HL-60/S4 treated with phorbol 12-myristate 13-acetate at 8.2 ng/mL for 4 days and 3 days (cell line): ENCODE results near the gene PSMG1.
"Not testable (repeated sequence)": the region's sequence is repeated elsewhere in the genome, so short reads cannot be mapped to it uniquely, and the experiment has no call there.

Source experiments
- in situ Hi-C: fragments of 300-500 bp; cut with MboI; formaldehyde crosslinking; loops from 2 replicates; pipeline ENCODE4 v1.15.0; 2022; ENCODE audit warnings: low sequenced_read_pairs

Gene PSMG1, protein sequence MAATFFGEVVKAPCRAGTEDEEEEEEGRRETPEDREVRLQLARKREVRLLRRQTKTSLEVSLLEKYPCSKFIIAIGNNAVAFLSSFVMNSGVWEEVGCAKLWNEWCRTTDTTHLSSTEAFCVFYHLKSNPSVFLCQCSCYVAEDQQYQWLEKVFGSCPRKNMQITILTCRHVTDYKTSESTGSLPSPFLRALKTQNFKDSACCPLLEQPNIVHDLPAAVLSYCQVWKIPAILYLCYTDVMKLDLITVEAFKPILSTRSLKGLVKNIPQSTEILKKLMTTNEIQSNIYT

DNA sequence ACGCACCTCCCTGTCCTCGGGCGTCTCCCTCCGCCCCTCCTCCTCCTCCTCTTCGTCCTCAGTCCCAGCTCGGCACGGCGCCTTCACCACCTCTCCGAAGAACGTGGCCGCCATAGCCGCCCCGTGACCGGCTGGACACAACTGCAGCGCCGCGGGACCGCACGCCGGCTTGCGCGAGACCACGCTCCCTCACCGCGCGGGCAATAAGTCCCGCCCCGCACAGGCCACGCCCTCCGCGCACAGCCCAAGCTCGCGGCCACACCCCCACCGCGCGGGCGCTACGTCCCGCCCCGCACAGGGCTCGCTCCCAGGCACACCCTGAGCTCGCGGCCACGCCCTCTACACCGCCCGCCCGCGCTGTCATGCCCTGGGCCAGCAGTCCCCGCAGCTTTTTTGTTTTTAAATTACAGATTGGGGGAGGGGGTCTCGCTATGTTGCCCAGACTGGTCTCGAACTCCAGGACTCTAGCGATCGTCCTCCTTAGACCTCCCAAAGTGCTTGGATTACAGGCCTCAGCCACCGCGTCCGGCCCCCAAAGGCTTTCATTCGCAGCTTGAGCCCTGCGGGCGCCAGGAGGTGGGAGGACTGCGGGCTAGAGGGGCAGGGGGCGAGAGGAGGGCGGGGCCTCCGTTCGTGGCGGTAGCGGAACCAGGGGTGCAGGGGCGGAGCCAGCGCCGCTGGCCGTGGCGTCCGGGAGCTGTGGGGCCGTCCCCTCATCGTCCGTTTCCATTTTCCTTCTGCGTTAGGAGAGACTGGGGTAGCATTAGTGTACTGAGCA, at the start of gene PSMG1:
Gene PSMG1 (minus strand): TSS at position 180 of the 778 bp plus-strand sequence. CDS start 66 bp downstream, at position 114.
- in situ Hi-C loops = no loop called here

DNA sequence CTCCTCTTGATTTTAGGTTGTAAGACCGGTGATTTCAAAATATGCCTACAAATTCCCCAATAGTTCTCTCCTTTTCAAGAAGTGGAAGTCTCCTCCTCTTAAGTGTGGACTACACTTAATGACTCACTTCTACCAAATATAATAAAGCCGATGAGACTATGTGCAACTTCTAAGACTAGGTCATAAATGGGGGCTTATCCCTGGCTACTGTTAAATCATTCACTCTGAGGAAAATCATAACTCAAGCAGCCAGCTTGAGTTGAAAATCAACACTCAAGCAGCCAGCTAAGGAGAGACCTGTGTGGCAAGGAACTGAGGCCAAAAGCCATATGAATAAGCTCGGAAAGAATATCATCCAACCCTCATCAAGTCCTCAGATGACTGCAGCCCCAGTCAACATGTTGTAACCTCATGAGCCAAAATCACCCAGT, 49.6 kb upstream of the PSMG1 start:
- in situ Hi-C loops = no loop called here

DNA sequence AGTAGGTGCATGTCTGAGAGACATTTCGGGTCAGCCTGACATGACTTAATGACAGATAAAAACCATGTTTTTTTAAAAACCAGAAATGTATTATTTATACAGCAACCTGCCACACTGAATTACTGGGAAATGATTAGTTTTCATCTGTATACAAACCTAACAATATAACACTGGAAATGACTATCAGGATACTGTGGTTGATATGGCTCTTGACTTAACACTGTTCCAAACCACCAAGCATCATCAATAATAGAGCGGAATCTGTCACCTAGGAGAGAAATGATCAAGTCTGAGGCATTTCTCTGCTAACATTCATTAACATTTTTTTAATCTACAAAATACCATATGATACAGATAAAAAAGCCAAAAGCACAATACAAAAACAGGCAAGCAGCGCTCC, 41.7 kb upstream of the PSMG1 start:
- in situ Hi-C loops = no loop called here

DNA sequence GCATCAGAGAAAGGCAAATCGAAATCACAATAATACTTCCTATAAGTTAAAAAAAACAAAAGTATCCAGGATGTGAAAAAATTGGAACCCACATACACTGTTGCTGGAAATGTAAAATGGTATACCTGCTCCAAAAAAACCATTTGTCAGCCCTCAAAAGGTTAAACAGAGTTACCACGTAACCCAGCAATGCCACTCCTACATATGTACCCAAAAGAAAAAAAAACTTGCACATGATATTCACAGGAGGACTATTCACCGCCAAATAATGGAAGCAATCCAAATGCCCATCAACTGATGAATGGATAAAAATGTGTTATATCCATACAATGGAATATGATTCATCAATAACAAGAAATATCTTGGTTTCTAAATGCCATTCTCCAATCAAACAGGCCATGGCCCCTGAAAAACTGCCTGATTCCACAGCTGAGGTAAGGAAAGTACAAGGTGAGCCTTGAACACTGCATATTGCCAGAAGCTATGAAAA, 38.8 kb upstream of the PSMG1 start:
- in situ Hi-C loops = no loop called here

DNA sequence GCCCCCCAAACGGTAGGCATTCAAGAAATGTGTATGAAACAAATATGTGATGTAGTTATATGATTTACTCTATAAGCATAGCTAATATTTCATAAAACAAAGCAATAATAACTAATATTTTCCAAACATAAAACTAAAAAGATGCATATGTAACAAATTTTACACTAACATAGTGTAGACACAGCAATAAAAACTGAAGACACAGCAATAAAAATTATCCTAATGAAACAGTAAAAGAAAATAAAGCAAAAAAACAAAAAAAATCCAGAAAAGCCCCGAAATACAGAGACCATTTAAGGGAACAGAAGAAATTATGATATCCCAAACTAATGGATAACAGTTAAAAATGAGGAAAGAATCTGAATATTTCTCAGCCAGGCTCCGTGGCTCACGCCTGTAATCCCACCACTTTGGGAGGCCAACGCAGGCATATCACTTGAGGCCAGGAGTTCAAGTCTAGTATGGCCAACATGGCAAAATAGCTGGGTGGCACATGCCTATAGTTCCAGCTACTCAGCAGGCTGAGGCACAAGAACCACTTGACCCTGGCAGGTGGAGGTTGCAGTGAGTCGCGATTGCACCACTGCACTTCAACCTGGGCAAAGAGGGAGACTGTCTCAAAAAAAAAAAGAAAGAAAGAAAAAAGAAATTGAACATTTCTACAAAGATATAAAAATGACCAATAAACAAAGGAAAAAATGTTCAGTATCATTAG, 38.2 kb upstream of the PSMG1 start:
- in situ Hi-C loops = no loop called here

DNA sequence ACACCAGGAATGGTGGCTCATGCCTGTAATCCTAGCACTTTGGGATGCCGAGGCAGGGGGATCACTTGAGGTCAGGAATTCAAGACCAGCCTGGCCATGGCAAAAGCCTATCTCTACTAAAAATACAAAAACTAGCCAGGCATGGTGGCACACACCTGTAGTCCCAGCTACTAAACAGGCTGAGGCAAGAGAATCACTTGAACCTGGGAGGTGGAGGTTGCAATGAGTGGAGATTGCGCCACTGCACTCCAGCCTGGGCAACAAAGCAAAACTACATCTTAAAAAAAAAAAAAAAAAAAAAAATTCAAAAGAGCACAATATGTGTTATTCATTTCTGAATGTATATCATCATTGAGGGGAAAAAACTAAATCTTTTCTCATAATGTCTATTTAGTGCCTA, 37.6 kb upstream of the PSMG1 start:
- in situ Hi-C loops = not testable (repeated sequence)

DNA sequence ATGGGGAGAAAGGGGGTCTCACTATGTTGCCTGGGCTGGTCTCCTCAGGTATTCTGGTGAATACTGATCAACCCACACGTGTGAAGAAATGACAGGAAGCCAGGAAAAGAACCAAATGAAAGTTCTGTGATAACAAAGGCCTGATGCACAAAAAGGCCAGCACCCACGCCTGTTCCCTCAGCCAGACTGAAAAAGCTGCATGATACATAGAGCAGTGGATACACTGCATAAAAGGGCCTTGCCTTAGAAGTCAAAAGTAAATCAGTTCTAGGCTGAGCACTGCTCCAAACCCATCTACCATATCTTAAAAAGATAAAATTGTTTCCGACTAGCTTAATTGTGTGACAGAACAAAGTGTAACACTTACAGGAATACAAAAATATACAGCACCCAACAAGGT, 36.9 kb upstream of the PSMG1 start:
- in situ Hi-C loops = no loop called here

DNA sequence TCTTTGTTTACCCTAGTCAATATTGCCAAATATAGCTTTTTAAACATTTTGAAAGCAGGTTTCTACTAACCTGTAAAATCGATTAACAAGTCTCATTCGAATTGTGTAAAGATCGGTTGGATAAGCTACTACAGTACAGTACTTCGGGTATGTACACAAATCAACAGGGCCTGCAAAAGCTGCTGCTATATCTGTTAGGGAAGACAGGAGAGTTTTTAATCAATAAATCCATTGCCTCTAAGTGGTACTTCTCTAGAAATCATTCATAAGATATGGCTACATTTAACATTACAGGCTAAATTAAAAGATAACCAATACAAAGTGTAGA, 34.8 kb upstream of the PSMG1 start:
- in situ Hi-C loops = no loop called here

DNA sequence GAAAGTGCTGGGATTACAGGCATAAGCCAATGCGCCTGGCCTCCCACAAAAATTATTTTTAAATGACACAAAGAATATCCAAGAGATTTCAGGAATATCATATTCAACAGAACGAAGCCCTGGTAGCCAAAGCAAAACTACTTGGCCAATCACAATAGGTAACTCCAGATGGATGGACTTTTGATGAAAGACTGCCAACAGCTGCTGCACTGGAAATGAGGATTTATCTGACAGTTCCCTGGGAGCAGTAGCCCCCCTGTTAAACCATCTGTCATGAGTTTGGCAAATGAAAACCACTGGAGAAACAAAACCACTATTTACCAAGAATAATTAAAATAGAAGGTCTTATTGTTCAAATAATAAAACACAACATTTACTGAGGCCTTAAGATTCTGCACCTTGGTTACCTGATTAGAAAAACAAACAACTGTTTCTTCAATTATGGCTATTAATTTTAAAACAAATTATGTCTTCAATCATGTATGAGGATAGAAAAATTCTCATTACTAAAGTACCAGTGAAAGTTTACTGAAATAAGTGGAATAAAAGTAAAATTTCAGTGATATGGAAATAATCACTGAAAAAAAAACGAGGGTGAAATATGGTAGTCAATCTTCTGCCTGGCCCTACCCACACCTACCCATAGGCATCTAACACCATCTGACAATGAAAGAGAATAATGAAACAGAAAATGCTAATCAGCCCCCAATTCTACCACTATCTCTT, 34.3 kb upstream of the PSMG1 start:
- in situ Hi-C loops = no loop called here

DNA sequence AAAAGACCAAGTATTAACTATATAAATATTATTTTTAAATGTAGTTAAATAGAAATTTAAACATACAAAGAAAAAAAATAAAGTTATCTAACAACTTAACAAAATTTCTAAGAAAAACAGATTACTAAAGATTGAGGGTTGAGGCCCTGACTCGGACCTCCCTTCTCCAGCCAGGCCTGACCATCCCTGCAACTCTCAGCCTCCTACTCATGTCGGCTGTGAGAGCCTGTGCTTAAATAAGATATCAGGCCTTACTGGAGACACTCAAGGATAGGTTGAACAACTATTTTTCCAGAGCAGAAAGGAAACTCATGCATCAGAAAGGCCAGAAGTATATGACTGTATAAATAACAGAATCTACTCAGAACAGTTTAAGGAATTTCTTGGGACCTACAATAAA, 33.0 kb upstream of the PSMG1 start:
- in situ Hi-C loops = no loop called here

DNA sequence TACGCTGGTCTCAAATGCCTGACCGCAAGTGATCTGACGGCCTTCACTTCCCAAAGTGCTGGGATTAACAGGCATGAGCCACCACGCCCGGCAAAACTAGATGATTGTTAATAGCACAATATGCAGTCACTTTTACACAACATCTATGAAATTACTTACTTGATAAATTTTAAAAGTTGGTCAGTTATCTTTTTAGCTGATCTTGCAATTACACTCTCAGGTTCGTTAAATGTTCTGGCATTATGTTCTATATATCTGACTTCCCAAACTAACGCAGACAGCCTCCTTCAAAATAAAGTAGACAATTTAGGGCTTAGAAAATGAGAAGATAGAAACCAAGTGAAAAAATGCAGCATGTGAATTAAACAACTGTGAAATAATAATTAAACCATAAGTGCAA, 31.8 kb upstream of the PSMG1 start:
- in situ Hi-C loops = no loop called here

DNA sequence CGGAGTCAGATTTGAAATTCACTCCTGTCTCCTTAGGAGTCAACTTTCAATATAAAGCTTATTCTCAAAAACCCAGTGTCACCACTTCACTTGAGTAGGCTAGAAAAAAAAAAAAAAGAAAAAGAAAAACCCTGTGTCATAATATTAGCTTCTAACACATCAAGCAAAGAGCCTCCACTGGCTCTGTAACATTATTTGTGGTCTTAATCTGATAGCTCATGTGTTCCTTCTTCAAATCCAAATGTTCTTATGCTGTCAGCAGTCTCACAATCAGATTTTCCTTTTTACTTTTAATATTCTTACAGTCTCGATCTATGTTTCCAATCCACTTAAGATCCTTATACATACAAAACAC, 26.1 kb upstream of the PSMG1 start:
- in situ Hi-C loops = no loop called here

DNA sequence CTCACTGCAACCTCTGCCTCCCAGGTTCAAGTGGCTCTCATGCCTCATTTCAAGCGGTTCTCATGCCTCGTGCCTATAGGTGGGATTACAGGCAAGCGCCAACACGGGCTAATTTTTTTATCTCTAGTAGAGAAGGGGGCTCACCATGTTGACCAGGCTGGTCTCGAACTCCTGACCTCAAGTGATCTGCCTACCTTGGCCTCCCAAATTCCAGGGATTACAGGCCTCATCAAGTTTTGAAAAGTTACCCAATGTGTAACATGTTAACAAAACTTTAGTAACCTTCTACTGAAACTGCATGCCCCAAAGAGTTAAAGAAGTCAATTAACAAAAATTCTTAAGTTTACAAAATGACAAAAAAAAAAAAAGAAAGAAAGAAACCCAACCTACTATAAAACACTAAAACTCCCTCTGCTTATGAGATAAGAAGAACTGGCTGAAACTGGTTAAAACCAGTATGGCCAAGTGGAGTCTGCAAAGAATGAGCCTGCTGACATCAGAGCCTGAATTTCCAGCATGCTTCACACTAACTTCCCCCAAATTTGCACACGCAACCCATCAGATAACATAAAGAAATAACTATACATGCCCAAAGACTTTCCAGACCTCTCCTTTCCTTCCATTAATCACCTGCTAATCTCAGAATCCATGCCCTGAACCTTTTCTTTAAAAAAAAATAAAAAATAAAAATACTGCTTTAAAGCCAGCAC, 25.5 kb upstream of the PSMG1 start:
- in situ Hi-C loops = no loop called here

DNA sequence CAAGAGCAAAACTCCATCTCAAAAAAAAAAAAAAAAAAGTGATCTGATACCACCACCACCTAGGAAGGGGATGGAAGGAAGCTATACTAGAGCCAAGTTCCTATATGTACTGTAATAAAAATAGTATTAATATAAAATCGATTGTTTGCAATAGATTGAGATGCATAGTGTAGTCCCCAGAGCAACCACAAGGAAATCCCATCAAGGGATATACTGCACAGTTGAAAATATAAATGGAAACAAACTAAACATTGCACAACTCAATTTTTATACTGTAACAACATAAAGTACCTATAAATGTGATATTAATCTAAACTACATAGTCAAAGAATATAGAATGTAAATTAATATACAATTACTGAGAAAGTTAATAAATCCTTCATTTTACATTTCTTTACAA, 20.9 kb upstream of the PSMG1 start:
- in situ Hi-C loops = no loop called here

DNA sequence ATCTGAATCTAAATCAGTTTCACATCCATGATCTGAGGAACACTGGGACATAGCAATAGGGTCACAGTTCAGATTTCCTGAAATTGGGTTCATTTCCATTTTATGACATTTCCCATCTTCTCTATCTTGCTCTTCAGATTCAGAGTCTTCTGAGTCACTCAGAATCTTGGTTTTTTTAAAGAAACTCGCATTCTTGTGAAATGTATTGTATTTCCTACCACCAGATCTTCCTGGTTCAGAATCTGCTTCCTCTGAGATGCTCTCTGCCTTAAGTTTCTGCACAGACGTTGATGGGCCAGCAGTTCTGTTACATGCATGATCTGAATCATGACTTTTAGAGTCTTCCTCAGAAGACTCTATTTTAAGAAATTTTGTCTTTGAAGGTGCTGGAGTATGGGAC, 15.5 kb upstream of the PSMG1 start:
- in situ Hi-C loops = no loop called here

DNA sequence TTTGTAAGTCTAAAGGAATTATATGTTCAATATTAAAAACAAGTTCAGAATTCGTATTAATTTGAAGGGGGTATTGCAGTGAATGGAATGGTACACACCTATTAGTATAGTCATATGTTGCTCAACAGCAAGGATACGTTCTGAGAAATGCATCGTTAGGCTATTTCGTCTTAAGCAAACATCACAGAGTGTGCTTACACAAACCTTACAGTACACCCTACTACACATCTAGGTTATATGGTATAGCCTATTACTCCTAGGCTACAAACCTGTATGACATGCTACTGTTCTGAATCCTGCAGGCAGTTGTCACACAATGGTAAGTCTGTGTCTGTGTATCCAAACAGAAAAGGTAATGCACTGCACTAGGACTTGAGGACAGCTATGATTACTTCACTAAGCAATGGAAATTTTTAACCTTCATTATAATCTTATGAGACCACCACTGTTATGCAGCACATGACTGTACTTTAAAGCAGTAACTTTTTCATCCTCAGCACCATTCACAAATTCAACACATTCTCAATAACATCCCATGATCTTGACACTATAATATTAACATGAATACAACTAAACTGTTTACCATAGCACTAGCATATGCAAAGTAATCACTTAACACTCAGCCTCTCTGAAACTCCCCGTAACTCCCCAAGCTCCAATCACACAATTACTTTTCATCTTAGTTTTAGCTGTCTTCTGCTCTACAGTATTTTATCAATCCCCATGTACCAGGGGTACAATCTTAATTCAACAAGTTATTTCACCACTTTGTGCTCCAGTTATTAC, 14.4 kb upstream of the PSMG1 start:
- in situ Hi-C loops = no loop called here

DNA sequence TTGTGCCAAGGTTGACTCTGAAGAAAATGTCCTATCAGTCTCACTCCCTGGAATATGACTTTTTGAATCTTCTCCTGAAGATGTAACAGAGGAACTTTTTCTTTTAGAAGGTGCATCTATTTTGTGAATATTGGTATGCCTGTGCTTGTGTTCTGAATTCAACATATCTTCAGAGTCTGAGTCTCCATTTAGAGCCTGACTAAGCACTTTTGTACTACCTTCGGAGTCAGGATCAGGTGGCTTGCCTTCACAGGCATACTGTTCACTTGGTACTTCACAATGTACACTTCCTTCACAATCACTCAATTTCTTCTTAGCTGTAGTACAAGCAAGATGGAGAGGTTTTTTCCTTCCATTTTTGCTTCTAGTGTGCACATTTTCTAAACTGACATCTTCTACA, 13.6 kb upstream of the PSMG1 start:
- in situ Hi-C loops = no loop called here

DNA sequence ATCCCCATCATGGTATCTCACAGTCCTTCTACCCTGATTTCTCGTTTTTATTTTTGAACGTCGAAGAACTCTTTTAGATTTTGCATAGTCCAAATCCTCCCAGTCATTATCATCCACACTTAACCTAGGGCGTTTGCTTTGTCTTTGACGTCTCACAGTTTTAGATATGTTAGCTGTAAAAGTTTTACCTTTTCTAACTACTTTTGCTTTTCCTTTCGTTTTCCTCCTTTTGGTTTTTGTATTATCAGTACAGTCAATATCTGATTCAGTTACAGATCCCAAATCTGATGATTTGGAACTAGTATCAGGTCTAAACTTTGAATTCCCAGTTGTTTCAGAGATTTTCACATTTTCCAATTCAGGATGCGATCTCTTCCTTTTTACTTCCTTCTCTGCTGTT, 13.1 kb upstream of the PSMG1 start:
- in situ Hi-C loops = no loop called here

DNA sequence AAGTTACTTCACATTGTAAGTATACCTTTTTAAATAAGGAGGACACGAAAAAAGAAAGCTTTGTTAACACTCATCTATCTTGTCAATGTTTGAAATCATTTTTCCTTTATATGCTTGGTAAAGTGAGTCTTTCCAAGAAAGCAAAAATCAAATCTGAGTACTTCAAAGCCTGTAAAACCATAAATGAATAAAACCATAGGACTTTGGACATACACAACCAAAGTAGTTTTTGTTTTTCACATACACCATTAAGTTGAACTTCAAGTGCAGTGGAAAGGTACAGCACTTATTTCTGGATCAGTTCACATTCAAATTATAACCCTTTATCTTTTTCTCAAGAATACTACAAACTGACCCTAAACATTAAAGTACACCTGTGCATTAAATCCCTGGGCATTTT, 10.1 kb upstream of the PSMG1 start:
- in situ Hi-C loops = no loop called here
